Measurements from ENCODE around the gene HECTD1. TPM values are rescaled to one million over a fixed set of nuclear protein-coding genes. Genes with fewer than 3 reads are reported as not detected.
"Not testable (repeated sequence)": the region's sequence is repeated elsewhere in the genome, so short reads cannot be mapped to it uniquely, and the experiment has no call there.

HECTD1 gene
- polyA plus RNA-seq, 1 donor = 94.9 TPM

- Histone ChIP-seq H3K36me3 (ENCODE audit: control insufficient read depth, insufficient read depth, low read length) (peaks cover 10% of the 10 kb centered on the region), H3K9me3 (ENCODE audit: control insufficient read depth, low read depth, low read length) (no peaks in the 10 kb centered on the region), H3K27ac (ENCODE audit: low read length) (no peak overlapping the region), H3K4me1 (ENCODE audit: control insufficient read depth, insufficient read depth, low read length) (no peaks in the 10 kb centered on the region), H3K27me3 (ENCODE audit: control insufficient read depth, insufficient read depth, low read length) (no peaks in the 10 kb centered on the region), H3K4me3 (ENCODE audit: low read length) (no peak overlapping the region)
- WGBS (ENCODE audit: insufficient coverage, low lambda C conversion rate) = 60% methylated on average over 1 of the region's 3 CpGs
- DNase-seq = no peak
Measured at GRCh38 chr14:31080056-31080455, 127.5 kb downstream of the HECTD1 start.

GRCh38 chr14:31078766-31079165 is 128.8 kb downstream of the HECTD1 start:
- 100% methylated on average over 1 of the region's 2 CpGs for WGBS (ENCODE audit: insufficient coverage, low lambda C conversion rate)
- H3K9me3 ChIP-seq (ENCODE audit: control insufficient read depth, low read depth, low read length) = no peaks in the 10 kb centered on the region
- H3K27me3 ChIP-seq (ENCODE audit: control insufficient read depth, insufficient read depth, low read length) = no peaks in the 10 kb centered on the region
- no peak for DNase-seq
- no peaks in the 10 kb centered on the region for H3K4me1 ChIP-seq (ENCODE audit: control insufficient read depth, insufficient read depth, low read length)
- H3K4me3 ChIP-seq (ENCODE audit: low read length) = no peak overlapping the region
- peaks cover 6% of the 10 kb centered on the region for H3K36me3 ChIP-seq (ENCODE audit: control insufficient read depth, insufficient read depth, low read length)
- no peak overlapping the region for H3K27ac ChIP-seq (ENCODE audit: low read length)

GRCh38 chr14:31075144-31075543 is 132.4 kb downstream of the HECTD1 start:
- 90% methylated on average over 2 of the region's 2 CpGs for WGBS (ENCODE audit: insufficient coverage, low lambda C conversion rate)

DNA sequence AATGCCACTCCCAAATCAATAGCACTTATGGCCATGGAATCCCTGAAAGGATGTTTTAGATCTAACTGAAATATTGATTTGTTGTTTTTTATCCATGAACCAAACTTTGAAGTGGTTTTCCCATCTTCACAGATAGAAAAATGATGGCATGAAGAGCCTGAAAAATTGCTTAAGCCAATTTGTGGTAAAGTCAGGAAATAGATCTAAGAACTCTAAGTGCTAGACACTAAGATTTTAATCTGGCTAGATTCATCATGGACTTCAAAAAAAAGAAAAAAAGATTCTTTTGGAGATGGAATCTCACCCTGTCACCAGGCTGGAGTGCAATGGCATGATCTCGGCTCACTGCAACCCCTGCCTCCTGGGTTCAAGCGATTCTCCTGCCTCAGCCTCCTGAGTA is 136.4 kb downstream of the HECTD1 start:
- no peak for DNase-seq
- WGBS (ENCODE audit: insufficient coverage, low lambda C conversion rate) = no CpG with 5 or more reads among the region's 2 CpGs
- H3K9me3 ChIP-seq (ENCODE audit: control insufficient read depth, low read depth, low read length) = no peaks in the 10 kb centered on the region
- no peaks in the 10 kb centered on the region for H3K27me3 ChIP-seq (ENCODE audit: control insufficient read depth, insufficient read depth, low read length)
- no peak overlapping the region for H3K4me3 ChIP-seq (ENCODE audit: low read length)
- peaks cover 7% of the 10 kb centered on the region for H3K36me3 ChIP-seq (ENCODE audit: control insufficient read depth, insufficient read depth, low read length)
- H3K27ac ChIP-seq (ENCODE audit: low read length) = no peak overlapping the region
- H3K4me1 ChIP-seq (ENCODE audit: control insufficient read depth, insufficient read depth, low read length) = no peaks in the 10 kb centered on the region

More at GRCh38 chr14:31075144-31075543, 132.4 kb downstream of the HECTD1 start:
- H3K27ac ChIP-seq (ENCODE audit: low read length) = no peak overlapping the region
- H3K36me3 ChIP-seq (ENCODE audit: control insufficient read depth, insufficient read depth, low read length) = peaks cover 7% of the 10 kb centered on the region
- H3K4me1 ChIP-seq (ENCODE audit: control insufficient read depth, insufficient read depth, low read length) = no peaks in the 10 kb centered on the region
- no peaks in the 10 kb centered on the region for H3K9me3 ChIP-seq (ENCODE audit: control insufficient read depth, low read depth, low read length)
- no peak overlapping the region for H3K4me3 ChIP-seq (ENCODE audit: low read length)
- H3K27me3 ChIP-seq (ENCODE audit: control insufficient read depth, insufficient read depth, low read length) = no peaks in the 10 kb centered on the region
- DNase-seq = no peak

DNA sequence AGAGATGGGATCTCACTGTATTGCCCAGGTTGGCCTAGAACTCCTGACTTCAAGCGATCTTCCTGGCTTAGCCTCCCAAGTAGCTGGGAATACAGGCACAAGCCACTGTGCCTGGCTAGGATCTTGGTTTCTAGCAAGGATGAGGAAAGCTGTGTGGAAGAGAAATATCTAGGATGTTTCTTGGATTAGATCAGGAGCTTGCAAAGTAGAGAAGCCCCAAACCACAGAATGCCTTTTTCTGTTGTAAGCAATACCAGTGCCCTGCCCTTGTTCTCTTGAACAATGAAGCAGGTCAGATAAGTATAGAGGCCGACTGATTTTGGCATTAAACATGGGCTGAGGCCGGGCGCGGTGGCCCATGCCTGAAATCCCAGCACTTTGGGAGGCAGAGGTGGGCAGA is 137.2 kb downstream of the HECTD1 start:
- DNase-seq = no peak
- Histone ChIP-seq H3K4me3 (ENCODE audit: low read length) (no peak overlapping the region), H3K36me3 (ENCODE audit: control insufficient read depth, insufficient read depth, low read length) (peaks cover 7% of the 10 kb centered on the region), H3K9me3 (ENCODE audit: control insufficient read depth, low read depth, low read length) (no peaks in the 10 kb centered on the region), H3K27me3 (ENCODE audit: control insufficient read depth, insufficient read depth, low read length) (no peaks in the 10 kb centered on the region), H3K27ac (ENCODE audit: low read length) (no peak overlapping the region), H3K4me1 (ENCODE audit: control insufficient read depth, insufficient read depth, low read length) (no peaks in the 10 kb centered on the region)
- WGBS (ENCODE audit: insufficient coverage, low lambda C conversion rate) = no CpG with 5 or more reads among the region's 5 CpGs

DNA sequence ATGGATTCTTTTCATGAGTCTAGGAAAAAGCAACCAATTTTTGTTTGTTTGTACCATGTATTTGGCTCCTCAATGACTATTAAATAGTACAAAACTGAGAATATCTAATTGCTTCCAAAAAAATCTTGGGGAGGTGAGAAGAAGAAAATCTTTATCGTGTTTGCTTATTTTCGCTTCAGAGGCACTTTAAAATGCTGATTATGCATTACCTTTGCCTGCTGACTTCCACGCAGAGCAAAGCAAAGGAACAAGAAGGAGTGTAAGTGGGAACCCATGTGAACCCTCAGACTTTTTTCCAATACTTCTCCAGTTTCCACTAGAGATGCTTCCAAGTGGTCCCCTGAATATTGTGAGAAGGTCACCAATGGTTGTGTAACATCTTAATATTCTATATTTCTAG is 138.2 kb downstream of the HECTD1 start:
- Histone ChIP-seq H3K9me3 (ENCODE audit: control insufficient read depth, low read depth, low read length) (no peaks in the 10 kb centered on the region), H3K27me3 (ENCODE audit: control insufficient read depth, insufficient read depth, low read length) (no peaks in the 10 kb centered on the region), H3K27ac (ENCODE audit: low read length) (no peak overlapping the region), H3K36me3 (ENCODE audit: control insufficient read depth, insufficient read depth, low read length) (peaks cover 5% of the 10 kb centered on the region), H3K4me3 (ENCODE audit: low read length) (no peak overlapping the region), H3K4me1 (ENCODE audit: control insufficient read depth, insufficient read depth, low read length) (no peaks in the 10 kb centered on the region)
- WGBS (ENCODE audit: insufficient coverage, low lambda C conversion rate) = 100% methylated on average over 2 of the region's 3 CpGs
- DNase-seq = no peak

DNA sequence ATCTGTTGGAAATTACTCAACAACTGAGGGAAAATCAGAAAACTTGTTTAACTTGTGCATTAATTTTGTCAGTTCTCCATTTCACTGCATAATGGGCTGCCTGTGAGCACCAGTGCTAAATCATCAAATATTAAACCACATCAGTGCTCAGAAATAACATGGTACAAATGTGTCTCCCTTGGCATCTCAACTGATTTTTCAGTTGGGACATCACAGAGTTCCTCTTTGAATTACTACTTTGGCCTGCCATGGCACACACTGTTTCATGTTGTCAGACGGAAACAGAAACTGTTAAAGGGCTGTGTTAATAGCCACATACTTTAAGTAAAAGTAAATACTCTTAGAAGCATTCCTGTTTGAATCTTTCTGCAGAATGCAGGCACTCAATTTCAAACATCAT is 139.4 kb downstream of the HECTD1 start:
- H3K9me3 ChIP-seq (ENCODE audit: control insufficient read depth, low read depth, low read length) = no peaks in the 10 kb centered on the region
- no CpG with 5 or more reads among the region's 1 CpG for WGBS (ENCODE audit: insufficient coverage, low lambda C conversion rate)
- no peak overlapping the region for H3K27ac ChIP-seq (ENCODE audit: low read length)
- DNase-seq = no peak
- H3K4me1 ChIP-seq (ENCODE audit: control insufficient read depth, insufficient read depth, low read length) = no peaks in the 10 kb centered on the region
- H3K27me3 ChIP-seq (ENCODE audit: control insufficient read depth, insufficient read depth, low read length) = no peaks in the 10 kb centered on the region
- no peak overlapping the region for H3K4me3 ChIP-seq (ENCODE audit: low read length)
- H3K36me3 ChIP-seq (ENCODE audit: control insufficient read depth, insufficient read depth, low read length) = peaks cover 3% of the 10 kb centered on the region

DNA sequence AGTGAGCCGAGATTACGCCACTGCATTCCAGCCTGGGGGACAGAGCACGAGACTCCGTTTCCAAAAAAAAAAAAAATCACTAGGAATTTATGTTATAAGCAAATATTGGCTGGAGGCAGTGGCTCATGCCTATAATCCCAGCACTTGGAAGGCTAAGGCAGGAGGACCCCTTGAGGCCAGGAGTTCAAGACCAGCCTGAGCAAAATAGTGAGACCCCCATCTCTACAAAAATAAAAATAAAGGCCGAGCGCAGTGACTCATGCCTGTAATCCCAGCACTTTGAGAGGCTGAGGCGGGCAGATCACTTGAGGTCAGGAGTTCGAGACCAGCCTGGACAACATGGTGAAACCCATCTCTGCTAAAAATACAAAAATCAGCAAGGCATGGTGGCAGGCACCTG is 144.7 kb downstream of the HECTD1 start:
- peaks cover 15% of the 10 kb centered on the region for H3K4me1 ChIP-seq (ENCODE audit: control insufficient read depth, insufficient read depth, low read length)
- not testable (repeated sequence) for H3K9me3 ChIP-seq (ENCODE audit: control insufficient read depth, low read depth, low read length); H3K27ac ChIP-seq (ENCODE audit: low read length); H3K4me3 ChIP-seq (ENCODE audit: low read length); H3K27me3 ChIP-seq (ENCODE audit: control insufficient read depth, insufficient read depth, low read length); H3K36me3 ChIP-seq (ENCODE audit: control insufficient read depth, insufficient read depth, low read length); DNase-seq
- 80% methylated on average over 1 of the region's 8 CpGs for WGBS (ENCODE audit: insufficient coverage, low lambda C conversion rate)

DNA sequence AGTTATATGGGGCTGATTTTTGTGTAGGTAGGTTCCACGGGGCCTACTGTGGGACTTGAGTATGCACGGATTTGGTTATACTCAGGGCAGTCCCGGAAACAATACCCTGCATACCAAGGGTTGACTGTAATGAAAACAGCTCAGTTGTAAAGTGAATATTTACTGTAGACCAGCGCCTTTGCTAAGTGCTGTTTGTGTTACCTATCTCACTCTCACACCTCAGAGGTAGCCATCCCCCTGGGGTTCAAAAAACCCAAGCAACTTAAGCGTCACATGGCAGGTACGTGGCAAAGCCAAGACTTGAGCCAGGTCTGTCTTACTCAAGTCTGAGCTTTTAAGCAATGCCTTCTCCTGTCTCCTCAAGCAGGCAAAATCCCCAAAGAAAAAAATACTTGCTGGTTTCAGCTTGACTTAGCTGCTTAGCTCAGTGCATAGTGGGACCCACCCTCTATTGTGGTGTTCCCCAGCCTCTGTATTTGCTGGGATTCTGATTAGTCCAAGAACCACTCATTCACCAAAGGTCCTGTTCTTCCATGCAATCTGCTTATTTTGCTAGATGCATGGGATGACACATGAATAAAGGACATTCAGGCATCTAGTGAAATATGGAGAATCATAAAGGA is 147.2 kb downstream of the HECTD1 start:
- no peak overlapping the region for H3K4me3 ChIP-seq (ENCODE audit: low read length)
- H3K9me3 ChIP-seq (ENCODE audit: control insufficient read depth, low read depth, low read length) = no peaks in the 10 kb centered on the region
- H3K36me3 ChIP-seq (ENCODE audit: control insufficient read depth, insufficient read depth, low read length) = no peaks in the 10 kb centered on the region
- H3K27me3 ChIP-seq (ENCODE audit: control insufficient read depth, insufficient read depth, low read length) = no peaks in the 10 kb centered on the region
- no CpG with 5 or more reads among the region's 6 CpGs for WGBS (ENCODE audit: insufficient coverage, low lambda C conversion rate)
- DNase-seq = peak in 1 of 2 donors; percentile 17
- peaks cover 15% of the 10 kb centered on the region for H3K4me1 ChIP-seq (ENCODE audit: control insufficient read depth, insufficient read depth, low read length)
- peak overlapping the region; percentile 52 for H3K27ac ChIP-seq (ENCODE audit: low read length)

DNA sequence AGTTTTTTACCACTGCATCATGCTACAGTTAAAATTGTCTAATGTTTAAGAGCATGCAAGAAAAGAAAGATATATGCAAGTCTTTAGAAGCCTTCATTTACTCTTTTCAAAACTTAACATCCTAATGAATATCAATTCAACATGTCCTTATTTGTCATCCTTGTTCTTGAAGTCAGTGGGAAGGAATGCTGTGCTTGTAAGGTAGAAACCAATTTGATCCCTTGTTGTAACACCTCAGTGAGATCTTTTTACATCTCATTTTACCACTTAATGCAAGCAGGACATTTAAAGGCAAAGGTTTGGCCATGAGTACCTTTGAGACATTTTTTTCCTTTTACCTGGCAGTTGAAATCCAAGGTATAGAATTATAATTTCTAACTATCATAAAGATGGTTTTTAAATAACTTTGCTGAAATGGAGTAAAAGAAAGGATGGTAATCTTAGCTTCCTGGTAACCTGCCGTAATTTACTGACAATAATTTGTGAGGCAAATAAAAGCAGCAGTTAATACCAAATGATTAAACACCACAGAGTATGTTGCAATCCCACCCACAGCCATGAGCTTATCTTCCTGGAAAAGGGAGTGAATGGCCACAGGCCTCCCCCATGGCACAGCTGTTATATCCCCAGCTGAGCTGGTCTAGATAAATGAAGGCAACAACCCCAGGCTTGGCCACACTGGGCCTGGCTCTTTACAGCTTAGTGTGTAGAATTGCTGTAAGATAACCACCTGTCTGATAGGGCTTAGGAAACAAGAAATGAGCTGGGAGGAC is 148.3 kb downstream of the HECTD1 start:
- Histone ChIP-seq H3K27me3 (ENCODE audit: control insufficient read depth, insufficient read depth, low read length) (no peaks in the 10 kb centered on the region), H3K9me3 (ENCODE audit: control insufficient read depth, low read depth, low read length) (no peaks in the 10 kb centered on the region), H3K36me3 (ENCODE audit: control insufficient read depth, insufficient read depth, low read length) (no peaks in the 10 kb centered on the region), H3K27ac (ENCODE audit: low read length) (peak overlapping the region; percentile 69), H3K4me1 (ENCODE audit: control insufficient read depth, insufficient read depth, low read length) (peaks cover 15% of the 10 kb centered on the region), H3K4me3 (ENCODE audit: low read length) (no peak overlapping the region)
- DNase-seq = peak; percentile 85 to 91
- no CpG with 5 or more reads among the region's 1 CpG for WGBS (ENCODE audit: insufficient coverage, low lambda C conversion rate)
